ENCODE results near the gene TNNI3K.

DNA sequence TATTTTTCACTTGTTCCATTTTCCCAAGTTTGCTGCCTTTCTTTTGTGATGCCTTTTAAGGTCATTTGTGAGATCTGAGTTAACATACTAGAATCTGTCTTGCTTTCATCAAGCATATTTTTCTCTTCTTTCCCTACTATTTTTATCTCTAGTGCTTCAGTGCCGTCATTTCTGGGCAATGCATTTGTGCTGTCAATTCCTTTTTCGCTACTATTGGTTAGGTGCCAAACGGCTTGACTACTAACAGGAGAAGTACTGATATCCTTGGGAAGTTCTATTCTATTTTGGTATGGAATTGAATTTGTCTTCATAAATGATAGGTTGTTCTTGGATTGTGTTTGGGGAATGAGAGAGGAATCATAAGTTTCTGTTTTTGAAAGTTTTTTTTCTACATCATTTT lies 235.1 kb downstream of the TNNI3K start:
- TF ChIP-seq SP1 (IDR thresholded peaks at IDR 0.05; ENCODE audit: low read depth): no peak
- TF ChIP-seq EZH2 (IDR thresholded peaks at IDR 0.05): no peak
- TF ChIP-seq EZH2phosphoT487 (IDR thresholded peaks at IDR 0.05; ENCODE audit: borderline replicate concordance): no peak
- TF ChIP-seq, protein P1, sequence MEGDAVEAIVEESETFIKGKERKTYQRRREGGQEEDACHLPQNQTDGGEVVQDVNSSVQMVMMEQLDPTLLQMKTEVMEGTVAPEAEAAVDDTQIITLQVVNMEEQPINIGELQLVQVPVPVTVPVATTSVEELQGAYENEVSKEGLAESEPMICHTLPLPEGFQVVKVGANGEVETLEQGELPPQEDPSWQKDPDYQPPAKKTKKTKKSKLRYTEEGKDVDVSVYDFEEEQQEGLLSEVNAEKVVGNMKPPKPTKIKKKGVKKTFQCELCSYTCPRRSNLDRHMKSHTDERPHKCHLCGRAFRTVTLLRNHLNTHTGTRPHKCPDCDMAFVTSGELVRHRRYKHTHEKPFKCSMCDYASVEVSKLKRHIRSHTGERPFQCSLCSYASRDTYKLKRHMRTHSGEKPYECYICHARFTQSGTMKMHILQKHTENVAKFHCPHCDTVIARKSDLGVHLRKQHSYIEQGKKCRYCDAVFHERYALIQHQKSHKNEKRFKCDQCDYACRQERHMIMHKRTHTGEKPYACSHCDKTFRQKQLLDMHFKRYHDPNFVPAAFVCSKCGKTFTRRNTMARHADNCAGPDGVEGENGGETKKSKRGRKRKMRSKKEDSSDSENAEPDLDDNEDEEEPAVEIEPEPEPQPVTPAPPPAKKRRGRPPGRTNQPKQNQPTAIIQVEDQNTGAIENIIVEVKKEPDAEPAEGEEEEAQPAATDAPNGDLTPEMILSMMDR (IDR thresholded peaks at IDR 0.05 in 2 of 3, conservative IDR thresholded peaks at IDR 0.05 in 1 of 3; ENCODE audit: borderline replicate concordance in 1 of 3, insufficient read depth in 1 of 3, low read depth in 2 of 3, low read length in 2 of 3): no peak
- no peak for TF ChIP-seq MAX (IDR thresholded peaks at IDR 0.05)
- TF ChIP-seq EGR1 (IDR thresholded peaks at IDR 0.05; ENCODE audit: low read depth): no peak
- TF ChIP-seq POLR2A (IDR thresholded peaks at IDR 0.05; ENCODE audit: borderline replicate concordance, extremely low read depth, insufficient read depth, insufficient read length): no peak
- TF ChIP-seq SIN3A (IDR thresholded peaks at IDR 0.05; ENCODE audit: low read depth): no peak
- TF ChIP-seq, protein P2, sequence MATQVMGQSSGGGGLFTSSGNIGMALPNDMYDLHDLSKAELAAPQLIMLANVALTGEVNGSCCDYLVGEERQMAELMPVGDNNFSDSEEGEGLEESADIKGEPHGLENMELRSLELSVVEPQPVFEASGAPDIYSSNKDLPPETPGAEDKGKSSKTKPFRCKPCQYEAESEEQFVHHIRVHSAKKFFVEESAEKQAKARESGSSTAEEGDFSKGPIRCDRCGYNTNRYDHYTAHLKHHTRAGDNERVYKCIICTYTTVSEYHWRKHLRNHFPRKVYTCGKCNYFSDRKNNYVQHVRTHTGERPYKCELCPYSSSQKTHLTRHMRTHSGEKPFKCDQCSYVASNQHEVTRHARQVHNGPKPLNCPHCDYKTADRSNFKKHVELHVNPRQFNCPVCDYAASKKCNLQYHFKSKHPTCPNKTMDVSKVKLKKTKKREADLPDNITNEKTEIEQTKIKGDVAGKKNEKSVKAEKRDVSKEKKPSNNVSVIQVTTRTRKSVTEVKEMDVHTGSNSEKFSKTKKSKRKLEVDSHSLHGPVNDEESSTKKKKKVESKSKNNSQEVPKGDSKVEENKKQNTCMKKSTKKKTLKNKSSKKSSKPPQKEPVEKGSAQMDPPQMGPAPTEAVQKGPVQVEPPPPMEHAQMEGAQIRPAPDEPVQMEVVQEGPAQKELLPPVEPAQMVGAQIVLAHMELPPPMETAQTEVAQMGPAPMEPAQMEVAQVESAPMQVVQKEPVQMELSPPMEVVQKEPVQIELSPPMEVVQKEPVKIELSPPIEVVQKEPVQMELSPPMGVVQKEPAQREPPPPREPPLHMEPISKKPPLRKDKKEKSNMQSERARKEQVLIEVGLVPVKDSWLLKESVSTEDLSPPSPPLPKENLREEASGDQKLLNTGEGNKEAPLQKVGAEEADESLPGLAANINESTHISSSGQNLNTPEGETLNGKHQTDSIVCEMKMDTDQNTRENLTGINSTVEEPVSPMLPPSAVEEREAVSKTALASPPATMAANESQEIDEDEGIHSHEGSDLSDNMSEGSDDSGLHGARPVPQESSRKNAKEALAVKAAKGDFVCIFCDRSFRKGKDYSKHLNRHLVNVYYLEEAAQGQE (IDR thresholded peaks at IDR 0.05; ENCODE audit: low read depth): no peak
- TF ChIP-seq POLR2AphosphoS5 (IDR thresholded peaks at IDR 0.05; ENCODE audit: low read depth, low read length): no peak
- no peak for TF ChIP-seq ZBTB33 (IDR thresholded peaks at IDR 0.05; ENCODE audit: extremely low read depth, insufficient replicate concordance, low read length)
